Smooth muscle cell of the brain vasculature (primary cell): ENCODE data around the gene NUTM2B.
"Not testable (repeated sequence)": the region's sequence is repeated elsewhere in the genome, so short reads cannot be mapped to it uniquely, and the experiment has no call there.

ENCODE experiments used
- DNase-seq: peaks from one replicate; pipeline ENCODE4 v3.0.0-alpha.2; 2012; ENCODE audit warnings: low read depth, low spot score

The NUTM2B gene

GRCh38 chr10:79748510-79748909, 45.5 kb downstream of the NUTM2B start:
- DNase-seq: not testable (repeated sequence)

DNA sequence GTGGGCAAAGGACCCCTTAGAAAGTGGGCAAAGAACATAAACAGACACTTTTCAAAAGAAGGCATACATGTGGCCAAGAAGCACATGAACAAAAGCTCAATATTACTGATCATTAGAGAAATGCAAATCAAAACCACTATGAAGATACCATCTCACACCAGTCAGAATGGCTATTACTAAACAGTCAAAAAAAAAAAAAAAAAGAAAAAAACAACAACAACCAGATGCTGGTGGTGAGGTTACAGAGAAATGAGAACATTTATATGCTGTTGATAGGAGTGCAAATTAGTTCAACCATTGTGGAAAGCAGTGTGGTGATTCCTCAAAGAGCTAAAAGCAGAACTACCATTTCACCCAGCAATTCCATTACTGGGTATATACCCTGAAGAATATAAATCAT, 50.6 kb downstream of the NUTM2B start:
- not testable (repeated sequence) for DNase-seq

DNA sequence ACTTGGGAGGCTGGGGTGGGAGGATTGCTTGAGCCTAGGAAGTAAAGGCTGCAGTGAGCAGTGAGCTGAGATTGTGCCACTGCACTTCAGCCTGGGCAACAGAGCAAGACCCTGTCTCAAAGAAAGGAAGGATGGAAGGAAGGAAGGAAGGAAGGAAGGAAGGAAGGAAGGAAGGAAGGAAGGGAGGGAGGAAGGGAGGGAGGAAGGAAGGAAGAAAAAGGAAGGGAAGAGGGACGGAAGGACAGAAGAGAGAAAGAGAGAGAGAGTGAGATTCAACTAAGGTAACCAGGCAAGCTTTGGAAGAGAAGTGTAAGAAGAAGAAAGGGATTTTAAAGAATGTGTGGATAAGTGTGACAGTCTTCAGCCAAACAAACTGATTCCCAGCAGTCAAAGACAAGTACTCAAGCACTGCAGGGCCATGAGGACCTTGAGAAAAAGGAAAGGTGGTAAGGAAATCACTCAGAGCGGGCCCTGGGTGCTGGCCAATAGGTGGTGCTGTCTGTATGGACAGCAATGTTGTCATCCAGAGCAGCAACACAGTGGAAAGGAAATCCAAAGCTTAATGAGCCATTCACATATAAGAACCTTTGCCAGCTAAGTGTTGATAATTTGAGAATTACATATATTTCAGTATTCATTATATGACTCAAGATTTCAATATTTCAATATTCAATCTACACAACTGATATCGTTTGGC, 55.4 kb downstream of the NUTM2B start:
- not testable (repeated sequence) for DNase-seq
